HG02678 (cell line): Measurements from ENCODE around the gene SERPINB5.
"Not testable (repeated sequence)": the region's sequence is repeated elsewhere in the genome, so short reads cannot be mapped to it uniquely, and the experiment has no call there.

ENCODE experiments used
- ATAC-seq: cut with Tn5 transposase; IDR thresholded peaks from one replicate; pipeline ENCODE4 v1.9.1; 2021; ENCODE audit warnings: mild to moderate bottlenecking, moderate library complexity; ENCODE audit not compliant: unreplicated experiment

The SERPINB5 gene, protein sequence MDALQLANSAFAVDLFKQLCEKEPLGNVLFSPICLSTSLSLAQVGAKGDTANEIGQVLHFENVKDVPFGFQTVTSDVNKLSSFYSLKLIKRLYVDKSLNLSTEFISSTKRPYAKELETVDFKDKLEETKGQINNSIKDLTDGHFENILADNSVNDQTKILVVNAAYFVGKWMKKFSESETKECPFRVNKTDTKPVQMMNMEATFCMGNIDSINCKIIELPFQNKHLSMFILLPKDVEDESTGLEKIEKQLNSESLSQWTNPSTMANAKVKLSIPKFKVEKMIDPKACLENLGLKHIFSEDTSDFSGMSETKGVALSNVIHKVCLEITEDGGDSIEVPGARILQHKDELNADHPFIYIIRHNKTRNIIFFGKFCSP

DNA sequence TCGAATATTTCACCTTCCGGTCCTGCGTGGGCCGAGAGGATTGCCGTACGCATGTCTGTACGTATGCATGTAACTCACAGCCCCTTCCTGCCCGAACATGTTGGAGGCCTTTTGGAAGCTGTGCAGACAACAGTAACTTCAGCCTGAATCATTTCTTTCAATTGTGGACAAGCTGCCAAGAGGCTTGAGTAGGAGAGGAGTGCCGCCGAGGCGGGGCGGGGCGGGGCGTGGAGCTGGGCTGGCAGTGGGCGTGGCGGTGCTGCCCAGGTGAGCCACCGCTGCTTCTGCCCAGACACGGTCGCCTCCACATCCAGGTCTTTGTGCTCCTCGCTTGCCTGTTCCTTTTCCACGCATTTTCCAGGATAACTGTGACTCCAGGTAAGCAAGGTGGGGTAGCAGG lies at the start of gene SERPINB5:
TSS of gene SERPINB5 (plus strand) at position 291 of the 400 bp plus-strand sequence. CDS start 7,471 bp downstream, outside the sequence.
- no peak for ATAC-seq

DNA sequence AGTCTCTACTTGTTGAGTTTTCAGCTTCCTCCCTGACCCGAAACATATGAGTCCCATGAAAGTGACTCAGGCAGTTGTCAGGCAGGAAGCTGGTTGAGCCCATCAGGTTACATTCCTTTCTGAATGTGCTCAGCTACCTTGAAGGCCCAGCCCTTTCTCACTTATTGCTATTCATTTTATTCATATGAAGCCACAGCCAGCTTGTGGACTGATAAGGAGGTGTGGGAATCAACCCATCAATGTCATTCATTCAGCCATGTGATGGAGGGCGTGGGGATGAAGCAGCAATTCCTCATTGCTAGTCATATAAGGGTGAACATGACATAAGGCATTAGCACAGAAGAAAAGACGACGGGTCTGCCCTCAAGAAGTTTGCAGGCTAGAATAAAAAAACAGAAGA lies 49.2 kb upstream of the SERPINB5 start:
- ATAC-seq = no peak

DNA sequence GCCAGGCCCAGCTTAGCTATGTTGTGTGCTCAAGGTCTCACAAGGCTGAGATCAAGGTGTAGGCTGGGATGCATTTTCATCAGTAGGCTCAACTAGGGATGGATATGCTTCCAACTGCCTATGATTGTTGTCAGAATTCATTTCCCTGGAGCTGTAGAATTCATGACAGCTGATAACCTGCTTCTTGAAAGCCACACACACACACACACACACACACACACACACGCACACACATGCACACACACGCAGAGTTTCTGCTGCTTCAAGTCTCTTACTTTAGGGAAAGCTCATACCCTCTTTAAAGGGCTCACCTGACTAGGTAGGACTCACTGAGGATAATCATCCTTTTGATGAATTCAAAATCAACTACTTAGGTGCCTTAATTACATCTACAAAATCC lies 46.2 kb upstream of the SERPINB5 start:
- ATAC-seq = no peak

DNA sequence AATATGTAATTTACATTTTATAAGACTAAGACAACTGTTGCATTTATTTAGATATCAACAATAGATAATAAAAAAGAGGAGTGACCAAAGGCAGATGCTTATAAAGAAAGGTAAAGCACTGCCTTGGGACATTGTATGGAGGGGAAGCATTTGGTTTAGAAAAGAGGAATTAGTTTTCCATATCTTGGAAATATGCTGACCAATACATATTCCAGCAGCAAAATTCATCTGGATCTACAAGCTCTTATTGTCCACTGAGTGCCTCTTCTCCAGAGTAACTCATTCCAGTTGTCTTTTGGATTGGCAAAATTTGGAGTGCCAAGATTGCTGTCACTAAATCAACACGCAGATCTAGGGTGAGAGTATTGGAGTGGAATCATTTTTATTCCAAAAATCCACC lies 45.6 kb upstream of the SERPINB5 start:
- ATAC-seq = no peak

DNA sequence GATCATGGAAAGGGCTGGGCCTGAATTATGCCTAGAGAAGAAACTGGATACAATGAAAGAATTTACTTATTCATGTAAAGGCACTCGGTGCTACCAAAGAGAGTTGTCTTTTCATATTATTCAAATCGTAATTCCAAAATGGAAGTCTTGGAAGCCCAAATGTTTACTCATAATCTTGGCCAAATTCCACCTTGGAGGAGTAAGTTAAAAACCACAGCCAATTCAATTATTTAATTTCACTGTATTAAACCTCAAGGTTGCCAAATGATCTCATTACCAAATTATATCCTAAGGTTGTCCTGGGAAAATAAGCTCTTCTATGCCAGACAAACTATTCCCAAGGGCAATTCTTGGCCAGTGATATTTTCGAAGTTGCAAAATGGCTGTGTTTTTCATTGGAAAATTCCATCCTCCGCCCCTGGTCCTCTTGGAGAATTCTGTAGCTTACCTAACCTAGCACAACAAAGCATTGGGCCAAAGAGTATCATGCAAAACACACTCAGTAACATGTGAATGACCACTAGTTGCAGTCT lies 43.4 kb upstream of the SERPINB5 start:
- ATAC-seq = no peak

DNA sequence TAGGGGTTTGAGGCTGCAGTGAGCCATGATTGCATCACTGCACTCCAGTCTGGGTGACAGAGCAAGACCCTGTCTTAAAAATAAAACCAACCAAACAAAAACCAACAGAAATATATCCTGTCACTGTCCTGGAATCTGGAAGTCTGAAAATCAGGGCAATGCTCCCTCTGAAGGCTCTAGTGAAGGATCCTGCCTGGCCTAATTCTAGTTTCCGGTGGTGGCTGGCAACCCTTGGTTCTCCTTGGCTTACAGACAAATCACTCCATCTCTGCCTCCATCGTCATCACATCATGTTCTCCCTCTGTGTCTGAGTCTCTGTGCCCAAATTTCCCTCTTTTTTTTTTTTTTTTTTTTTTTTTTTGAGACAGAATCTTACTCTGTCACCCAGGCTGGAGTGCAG lies 38.6 kb upstream of the SERPINB5 start:
- no peak for ATAC-seq

DNA sequence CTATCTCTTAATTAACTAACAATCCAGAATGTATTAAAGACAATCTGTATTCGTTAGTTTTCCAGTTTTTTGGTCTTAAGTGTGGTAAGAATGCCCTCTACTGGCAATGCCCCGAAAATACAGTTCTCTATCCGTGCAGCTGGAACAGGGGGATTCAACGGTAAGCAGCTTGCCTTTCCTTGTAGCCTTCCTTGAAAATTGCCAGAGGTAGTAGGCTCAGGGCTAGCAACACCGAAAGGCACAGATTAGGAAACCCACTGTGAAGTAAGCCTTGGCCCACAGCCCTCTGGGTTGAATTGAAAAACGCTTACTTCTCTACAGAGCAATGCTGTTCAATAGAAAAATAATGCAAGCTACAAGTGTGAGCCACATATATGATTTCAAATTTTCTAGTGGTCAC lies 37.4 kb upstream of the SERPINB5 start:
- ATAC-seq = peak; percentile 57

DNA sequence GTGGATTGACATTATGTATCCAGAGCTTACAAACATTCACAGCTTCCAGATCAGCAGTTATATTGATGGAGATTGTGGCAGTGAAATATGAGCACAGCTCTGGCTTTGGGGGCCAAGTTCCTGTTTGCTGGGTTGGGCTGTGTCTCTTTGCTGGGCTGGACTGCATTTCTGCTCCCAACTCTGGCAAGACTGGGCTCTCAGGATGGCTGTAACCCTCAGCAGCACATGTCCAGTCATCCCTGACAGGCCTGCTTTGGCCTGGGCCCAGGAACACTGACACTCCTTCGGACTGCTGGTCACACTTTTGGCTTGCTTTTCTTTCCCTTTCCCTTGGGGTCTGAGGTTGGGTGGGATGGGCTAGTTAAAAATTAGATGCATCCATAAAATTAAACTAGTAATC lies 36.5 kb upstream of the SERPINB5 start:
- ATAC-seq = no peak

DNA sequence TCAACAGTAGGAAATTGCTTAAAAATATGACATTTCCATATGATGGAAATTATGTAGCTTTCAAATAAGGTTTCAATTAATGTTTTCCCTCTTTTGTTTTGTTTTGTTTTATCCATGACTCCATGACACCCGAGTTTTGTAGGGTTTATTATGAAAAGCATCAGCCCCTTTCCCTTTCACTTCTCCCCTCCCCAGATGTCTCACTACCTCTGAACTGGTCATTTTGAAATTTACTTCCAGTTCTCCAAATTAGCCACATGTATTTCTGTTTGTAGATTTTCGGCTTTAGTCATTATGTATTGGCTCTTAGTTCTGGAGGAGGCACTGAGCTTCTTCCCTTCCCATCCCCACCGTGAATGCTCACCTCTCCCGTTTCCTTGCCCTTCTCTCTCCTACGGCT lies 35.9 kb upstream of the SERPINB5 start:
- no peak for ATAC-seq

DNA sequence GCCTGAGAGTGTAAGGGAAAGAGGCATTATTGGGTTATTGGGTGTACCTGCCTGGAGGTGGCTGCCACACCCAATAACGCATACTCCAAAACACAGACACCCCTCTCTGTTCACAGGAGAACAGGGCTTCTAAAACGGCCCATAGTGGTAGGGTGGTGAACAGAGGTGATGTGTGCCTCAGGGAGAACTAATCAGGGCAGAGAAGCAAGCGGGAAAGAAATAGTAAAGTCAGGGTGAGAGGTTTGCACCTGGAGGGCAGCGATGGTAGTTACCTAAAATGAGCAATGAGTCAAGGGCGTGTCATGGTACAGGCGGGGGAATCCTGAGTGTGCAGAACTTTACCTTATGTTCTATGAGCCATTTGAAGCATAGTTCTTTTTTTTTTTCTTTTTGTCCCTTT lies 32.9 kb upstream of the SERPINB5 start:
- no peak for ATAC-seq

DNA sequence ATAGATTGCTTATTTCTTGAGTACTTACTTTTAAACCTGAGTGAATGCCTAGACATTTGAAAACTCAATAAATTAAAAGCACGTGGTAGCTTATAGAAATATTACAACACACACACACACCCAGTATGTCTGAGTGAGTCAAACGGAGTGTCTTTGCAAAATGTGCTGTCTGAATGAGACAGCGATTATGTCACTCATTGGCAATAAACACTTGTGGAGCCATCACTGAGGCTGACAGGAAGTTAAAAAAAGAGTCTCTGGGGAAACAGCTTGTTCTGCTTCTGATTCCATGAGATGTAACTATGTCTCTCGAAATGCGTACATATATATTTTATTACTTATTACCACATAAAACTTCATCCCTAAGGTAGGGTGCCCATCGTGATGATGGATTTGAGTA lies 32.2 kb upstream of the SERPINB5 start:
- ATAC-seq = no peak

DNA sequence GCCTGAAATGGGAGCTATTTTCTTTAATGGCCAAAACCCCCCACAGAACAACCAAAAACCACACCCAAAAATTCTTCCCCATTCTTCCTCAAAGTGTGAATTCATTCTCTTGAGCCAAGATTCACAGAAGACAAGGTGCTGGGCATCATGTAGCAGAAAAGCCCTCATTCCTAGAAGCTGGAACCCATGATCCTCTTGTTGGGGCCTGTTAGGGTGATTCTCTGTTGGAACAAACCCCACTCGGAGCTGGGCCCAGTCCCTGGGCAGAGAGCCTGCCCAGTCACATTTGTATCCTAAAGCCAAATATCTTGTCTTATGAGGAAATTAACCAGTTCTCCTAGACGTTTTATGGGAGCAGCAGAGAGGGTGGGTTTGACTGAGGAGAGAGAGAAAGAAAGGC lies 31.7 kb upstream of the SERPINB5 start:
- no peak for ATAC-seq

DNA sequence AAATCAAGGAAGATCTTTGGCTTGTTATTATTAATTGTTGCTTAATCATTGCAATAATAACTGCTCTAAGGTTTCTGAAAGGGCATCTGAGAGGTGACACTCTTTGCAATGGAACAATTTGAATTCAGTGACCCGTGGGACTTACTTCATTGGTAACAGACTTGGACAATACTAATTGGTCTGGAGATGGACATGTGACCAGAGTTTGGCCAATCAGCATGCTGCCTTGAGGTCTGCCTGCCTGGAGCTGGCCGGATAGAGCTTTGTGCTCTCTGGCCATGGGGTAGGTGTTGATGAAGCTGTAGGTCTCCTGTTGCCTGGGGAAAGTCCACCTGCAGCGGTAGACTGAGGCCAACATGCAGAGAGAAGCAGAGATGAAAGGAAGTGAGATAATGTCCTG lies 30.5 kb upstream of the SERPINB5 start:
- no peak for ATAC-seq

DNA sequence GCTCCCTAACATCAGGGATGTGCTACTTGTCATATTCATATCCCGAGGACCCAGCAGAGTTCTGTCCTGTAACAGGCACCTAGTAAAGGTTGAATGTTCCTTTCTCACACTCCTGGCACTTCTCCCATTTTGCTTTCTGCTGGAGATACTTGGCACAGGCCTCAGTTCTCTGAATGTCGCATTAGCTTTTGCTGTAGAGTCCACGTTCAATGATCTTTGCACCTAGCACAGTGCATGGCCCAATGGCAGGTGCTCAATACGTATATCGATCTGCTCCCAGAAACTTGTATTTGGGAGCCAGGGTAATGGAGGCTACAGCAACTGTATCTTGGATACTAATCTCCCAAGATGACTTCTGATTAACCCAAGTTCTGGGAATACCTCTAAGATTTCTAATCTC lies 29.7 kb upstream of the SERPINB5 start:
- ATAC-seq = no peak

DNA sequence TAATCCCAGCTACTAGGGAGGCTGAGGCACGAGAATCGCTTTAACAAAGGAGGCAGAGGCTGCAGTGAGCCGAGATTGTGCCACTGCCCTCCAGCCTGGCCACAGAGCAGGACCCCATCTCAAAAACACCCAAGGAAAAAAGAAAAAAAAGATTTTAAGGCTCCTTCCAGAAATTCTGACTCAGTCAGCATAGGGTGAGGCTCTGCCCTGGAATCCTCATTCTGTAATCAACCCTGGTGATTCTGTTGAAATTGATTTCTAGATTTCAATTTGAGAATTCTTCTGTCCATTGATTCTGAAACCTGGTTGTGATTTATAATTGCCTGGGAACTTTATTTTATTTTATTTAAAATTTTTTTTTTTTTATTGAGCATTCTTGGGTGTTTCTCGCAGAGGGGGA lies 27.3 kb upstream of the SERPINB5 start:
- ATAC-seq = no peak

DNA sequence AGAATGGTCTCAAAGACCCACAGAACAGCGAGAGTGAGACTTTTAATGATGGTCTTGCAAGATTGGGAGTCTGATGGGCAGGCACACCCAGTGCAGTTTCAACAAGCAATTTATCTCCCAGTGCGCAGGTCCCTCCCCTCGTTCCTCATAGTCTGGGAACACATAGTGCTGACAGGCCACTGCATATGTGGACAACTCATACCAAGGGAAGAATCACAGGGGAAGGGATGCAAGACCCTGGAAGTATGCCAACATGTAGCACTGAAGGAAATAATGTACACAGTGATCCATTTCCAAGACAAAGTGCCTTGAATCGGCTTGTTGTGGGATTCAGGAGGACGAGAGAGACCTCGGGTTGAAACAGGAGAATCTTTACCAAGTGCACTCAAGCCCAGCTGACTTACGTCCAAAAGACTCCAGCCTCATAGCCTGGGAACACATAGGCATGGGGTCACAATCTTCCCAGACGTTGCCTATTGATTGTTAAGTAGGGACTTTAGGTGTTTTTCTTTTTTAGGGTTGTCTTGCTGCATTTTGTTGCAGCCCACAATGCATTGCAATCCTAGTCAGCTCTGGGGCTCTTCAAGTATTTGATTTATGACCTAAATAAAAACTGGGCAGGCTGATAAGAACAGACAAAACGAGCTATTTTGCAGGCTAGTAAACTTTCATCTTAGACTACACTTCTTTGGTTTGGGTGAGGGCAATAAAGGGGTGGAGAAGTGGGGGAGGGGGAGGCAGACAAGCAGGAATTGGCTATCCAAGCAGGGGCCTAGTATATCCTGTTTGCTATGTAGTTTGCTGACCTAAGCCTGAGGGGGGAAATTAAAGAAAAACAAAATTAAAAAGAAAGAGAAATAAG lies 24.7 kb upstream of the SERPINB5 start:
- no peak for ATAC-seq

DNA sequence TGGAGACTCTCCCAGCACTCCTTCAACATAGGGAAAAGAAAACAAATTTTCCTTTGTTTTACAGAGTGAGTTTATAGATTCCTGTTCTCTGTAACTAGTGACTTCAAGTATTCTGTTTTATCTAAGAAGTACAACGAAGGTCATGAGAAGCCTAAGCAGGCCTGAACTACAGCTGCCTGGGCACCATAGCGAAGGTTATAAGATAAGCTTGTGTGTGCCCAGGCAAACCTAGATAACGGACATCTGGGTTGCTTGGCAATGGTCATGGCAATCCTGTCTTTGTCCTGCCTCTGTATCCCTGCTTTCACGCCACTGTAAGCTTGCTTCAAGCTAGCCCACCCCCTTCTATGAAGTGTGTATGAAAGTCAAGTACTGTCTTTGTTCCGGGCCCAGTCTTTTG lies 24.0 kb upstream of the SERPINB5 start:
- ATAC-seq = not testable (repeated sequence)

DNA sequence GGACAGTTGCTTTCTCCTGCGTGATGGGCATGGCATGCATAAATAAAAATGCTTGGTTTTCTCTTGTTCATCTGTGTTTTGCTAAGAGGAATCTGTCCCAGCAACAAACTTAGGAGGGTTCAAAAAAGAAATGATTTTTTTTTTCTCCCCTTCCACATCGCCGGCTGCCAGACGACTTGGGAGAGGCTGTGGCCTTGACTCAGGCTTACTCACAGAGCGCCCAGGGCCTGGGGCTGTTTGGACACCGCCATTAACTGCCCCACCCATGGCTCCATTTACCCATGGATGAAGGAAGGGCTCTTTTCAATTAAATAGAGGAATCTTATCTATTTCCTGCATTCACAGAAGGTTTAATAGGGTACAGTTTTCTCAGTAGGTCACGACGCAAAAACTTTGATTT lies 22.3 kb upstream of the SERPINB5 start:
- ATAC-seq = no peak

DNA sequence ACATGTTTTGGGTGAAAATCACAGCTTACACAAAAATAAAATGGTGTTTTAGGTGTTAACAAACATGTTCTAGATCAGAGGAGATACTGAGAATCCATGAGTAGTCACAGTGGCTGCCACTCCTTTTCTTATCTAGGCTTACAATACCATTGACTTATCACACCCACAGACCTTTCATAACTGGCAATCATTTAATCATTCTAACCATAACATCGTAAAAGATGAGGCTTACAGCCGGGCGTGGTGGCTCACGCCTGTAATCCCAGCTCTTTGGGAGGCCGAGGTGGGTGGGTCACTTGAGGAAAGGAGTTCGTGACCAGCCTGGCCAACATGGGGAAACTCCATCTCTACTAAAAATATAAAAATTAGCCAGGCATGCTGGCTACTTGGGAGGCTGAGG lies 18.8 kb upstream of the SERPINB5 start:
- ATAC-seq = no peak

DNA sequence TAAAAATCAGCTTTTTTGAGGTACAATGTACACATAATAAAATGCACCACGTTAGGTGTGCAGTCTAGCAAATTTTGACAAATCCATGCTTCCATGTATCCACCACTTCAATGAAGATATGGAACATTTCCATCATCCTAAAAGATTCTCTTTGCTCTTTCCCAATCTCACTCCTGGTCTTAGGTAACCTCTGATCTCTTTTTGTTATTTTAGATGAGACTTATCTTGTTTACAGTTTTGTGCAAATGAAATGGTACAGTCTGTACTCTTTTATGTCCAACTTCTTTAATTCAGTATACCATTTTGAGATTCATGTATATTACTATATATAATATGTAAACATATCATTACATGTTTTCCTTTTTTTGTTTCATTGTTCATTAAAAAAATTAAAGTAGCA lies 16.3 kb upstream of the SERPINB5 start:
- ATAC-seq = no peak

DNA sequence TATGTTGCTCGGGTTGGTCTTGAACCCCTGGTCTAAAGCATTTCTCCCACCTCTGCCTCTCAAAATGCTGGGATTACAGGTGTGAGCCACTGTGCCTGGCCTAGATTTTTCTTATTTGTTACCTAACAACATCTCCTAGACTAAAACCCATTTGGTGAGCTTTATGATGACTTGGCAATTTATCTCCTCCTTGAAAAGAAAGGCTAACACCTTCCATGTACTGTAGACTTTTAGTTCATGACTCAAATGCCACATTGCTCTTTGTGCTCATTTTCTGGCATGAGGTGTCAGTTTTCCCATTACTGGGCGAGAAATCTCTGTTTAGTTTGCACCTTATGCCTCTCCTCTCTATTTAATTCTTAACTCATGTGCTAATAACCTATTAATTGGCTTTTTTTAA lies 12.3 kb upstream of the SERPINB5 start:
- ATAC-seq = no peak

DNA sequence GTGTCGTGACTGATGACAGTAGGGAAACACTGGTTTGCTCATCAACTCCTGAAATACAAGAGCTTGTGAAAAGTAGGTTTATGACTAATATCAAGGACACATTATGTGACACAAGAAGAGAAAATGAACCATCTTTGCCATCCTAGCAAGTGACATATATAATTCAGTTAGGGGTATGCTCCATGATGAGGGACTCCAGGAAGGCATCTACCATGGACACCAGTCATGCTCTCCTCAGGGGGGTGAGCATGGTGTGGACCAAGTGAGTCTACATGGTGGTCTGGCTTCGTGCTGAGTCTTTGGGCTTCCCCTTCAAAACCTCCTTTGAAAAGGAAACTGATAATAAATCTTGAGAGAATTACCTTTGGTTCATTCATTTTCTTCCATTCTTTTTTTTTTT lies 11.7 kb upstream of the SERPINB5 start:
- no peak for ATAC-seq
